G401.6 (cell line): ENCODE data around the gene DYDC1.
"Not testable (repeated sequence)": the region's sequence is repeated elsewhere in the genome, so short reads cannot be mapped to it uniquely, and the experiment has no call there.

ENCODE experiments used
- FAIRE-seq: peaks from 2 replicates; lab custom pipeline; 2012; peaks lifted over from hg19 to GRCh38; lab: Jason Lieb, UNC

Gene DYDC1

GRCh38 chr10:80356563-80356988, at the start of gene DYDC1, which contains the start of gene DYDC2:
DYDC1 (minus strand) TSS chr10:80356755; CDS start chr10:80352601, 4,154 bp downstream.
DYDC2 (plus strand) TSS chr10:80356781; CDS start chr10:80362444, 5,663 bp downstream.
- no peak for FAIRE-seq

GRCh38 chr10:80406204-80406603, 49.6 kb upstream of the DYDC1 start:
- FAIRE-seq = no peak

- no peak for FAIRE-seq
These were observed 49.1 kb upstream of the DYDC1 start for GRCh38 chr10:80405626-80406025.

GRCh38 chr10:80405035-80405434, 48.5 kb upstream of the DYDC1 start:
- no peak for FAIRE-seq

- no peak for FAIRE-seq
These were observed 43.7 kb upstream of the DYDC1 start for GRCh38 chr10:80400136-80400804.

GRCh38 chr10:80397014-80397413, 40.5 kb upstream of the DYDC1 start:
- FAIRE-seq = no peak

GRCh38 chr10:80394358-80394916, 37.9 kb upstream of the DYDC1 start:
- FAIRE-seq = no peak

- FAIRE-seq = no peak
These were observed 35.7 kb upstream of the DYDC1 start for GRCh38 chr10:80392250-80392649.

- FAIRE-seq = no peak
These were observed 34.2 kb upstream of the DYDC1 start for GRCh38 chr10:80390740-80391139.

GRCh38 chr10:80382989-80383388, 26.4 kb upstream of the DYDC1 start:
- FAIRE-seq = peak; percentile 25

- FAIRE-seq = no peak
These were observed 23.6 kb upstream of the DYDC1 start for GRCh38 chr10:80380185-80380584.

- FAIRE-seq = no peak
These were observed 23.1 kb upstream of the DYDC1 start for GRCh38 chr10:80379701-80380100.

GRCh38 chr10:80373502-80373901, 16.9 kb upstream of the DYDC1 start:
- no peak for FAIRE-seq

GRCh38 chr10:80372675-80373074, 16.1 kb upstream of the DYDC1 start:
- no peak for FAIRE-seq

- FAIRE-seq = no peak
These were observed 14.9 kb upstream of the DYDC1 start for GRCh38 chr10:80371467-80371866.

- no peak for FAIRE-seq
These were observed 9.0 kb upstream of the DYDC1 start for GRCh38 chr10:80365510-80365909.

GRCh38 chr10:80359644-80360043, 3.1 kb upstream of the DYDC1 start:
- no peak for FAIRE-seq

GRCh38 chr10:80358925-80359324, 2.4 kb upstream of the DYDC1 start:
- FAIRE-seq = not testable (repeated sequence)

- no peak for FAIRE-seq
These were observed 1.2 kb upstream of the DYDC1 start for GRCh38 chr10:80357851-80358125.

- FAIRE-seq = no peak
These were observed 665 bp upstream of the DYDC1 start for GRCh38 chr10:80356989-80357850.

GRCh38 chr10:80351220-80351619, 5.3 kb downstream of the DYDC1 start:
- no peak for FAIRE-seq

- no peak for FAIRE-seq
These were observed 6.3 kb downstream of the DYDC1 start for GRCh38 chr10:80350251-80350650.

- no peak for FAIRE-seq
These were observed 11.6 kb downstream of the DYDC1 start for GRCh38 chr10:80344912-80345311.
